Raji (cell line): Measurements from ENCODE around the gene ABHD11.

Source experiments
- POLR2A ChIP-seq: IDR thresholded peaks from 2 replicates; pipeline ENCODE4 v1.6.1; 2011; ENCODE audit warnings: low read depth, low read length, control low read depth; ENCODE audit not compliant: insufficient read depth

ABHD11 gene

DNA sequence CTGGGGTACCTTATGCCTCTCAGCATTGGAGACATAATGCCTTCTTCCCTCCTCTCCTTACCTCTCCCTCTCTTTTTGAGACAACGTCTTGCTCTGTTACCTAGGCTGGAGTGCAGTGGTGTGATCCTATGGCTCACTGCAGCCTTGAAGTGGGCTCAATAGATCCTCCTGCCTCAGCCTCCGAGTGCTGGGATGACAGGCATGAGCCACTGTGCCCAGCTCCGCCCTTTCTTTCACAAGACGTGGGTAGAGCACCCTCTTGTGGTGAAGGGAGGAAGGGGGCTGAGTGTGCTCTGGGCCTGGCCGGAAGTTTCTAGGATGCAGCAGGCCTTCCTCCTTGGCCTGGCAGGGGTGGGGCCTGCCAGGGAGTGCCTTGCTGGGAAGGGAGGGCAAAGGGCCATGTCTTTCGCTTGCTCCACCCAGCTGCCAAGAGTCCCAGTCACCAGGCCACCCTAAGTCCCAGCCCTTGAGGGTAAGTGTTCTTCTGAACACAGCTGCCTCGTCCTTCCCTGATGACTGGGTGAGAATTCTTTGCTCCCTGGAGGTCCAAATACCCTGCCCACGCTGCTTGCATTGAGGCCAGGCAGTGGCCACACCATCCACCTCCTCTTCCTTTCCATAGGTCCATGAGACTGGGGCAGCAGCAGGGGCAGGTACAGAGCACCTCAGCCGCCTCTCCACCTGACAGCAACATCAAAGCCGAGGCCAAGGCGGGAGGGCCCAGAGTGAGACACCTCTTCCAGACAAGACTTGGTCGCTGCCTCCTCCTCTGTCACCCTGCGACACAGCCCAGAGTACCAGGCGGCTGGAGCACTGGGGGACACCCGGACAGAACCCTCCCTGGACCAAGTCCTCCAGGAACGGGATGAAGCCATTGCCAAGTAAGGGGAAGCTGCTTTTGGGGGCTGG, 3.7 kb downstream of the ABHD11 start:
- TF ChIP-seq POLR2A = peak; percentile 50

DNA sequence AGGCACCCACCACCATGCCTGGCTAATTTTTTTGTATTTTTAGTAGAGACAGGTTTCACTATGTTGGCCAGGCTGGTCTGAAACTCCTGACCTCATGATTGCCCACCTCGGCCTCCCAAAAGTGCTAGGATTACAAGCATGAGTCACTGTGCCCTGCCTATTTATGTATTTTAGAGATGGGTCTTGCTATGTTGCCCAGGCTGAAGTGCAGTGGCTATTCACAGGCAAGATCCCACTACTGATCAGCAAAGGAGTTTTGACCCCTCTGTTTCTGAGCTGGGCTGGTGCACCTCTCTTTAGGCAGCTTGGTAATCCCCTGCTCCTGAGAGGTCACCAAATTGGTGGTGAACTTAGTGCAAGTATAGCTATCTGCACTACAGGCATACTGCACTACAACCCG, 6.2 kb downstream of the ABHD11 start:
- TF ChIP-seq POLR2A = no peak

DNA sequence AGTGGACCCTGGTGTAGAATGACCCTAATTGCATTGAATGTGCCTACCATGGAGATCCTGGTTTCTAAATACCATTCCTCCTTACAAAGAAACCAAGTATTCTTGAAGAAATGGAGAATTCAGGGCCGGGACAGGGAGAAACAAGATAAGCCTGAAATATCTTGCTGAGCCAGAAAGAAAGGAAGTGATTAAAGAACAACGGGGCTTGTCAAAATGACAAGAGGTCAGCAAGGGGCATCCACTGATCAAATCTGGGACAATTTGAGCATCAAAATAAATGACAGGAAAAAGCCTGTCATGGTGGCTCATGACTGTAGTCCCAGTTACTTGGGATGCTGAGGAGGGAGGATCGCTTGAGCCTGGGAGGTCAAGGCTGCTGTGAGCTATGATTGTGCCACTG, 8.1 kb downstream of the ABHD11 start:
- TF ChIP-seq POLR2A = no peak

DNA sequence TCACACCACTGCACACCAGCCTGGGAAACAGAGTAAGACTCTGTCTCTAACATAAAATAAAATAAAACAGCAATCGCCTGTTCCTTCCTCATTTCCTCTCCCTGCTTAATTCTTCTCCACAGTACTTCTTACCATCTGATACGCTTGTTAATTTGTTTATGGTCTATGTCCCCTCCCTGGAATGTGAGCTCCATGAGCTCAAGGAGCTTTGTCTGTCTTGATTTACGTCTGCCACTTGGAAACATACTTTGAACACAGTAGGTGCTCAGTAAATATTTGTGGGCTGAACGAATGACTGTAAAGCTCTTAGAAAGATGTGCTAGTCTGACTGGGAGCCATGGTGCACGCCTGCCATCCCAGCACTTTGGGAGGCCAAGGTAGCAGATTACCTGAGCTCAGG, 10.1 kb downstream of the ABHD11 start:
- no peak for TF ChIP-seq POLR2A

DNA sequence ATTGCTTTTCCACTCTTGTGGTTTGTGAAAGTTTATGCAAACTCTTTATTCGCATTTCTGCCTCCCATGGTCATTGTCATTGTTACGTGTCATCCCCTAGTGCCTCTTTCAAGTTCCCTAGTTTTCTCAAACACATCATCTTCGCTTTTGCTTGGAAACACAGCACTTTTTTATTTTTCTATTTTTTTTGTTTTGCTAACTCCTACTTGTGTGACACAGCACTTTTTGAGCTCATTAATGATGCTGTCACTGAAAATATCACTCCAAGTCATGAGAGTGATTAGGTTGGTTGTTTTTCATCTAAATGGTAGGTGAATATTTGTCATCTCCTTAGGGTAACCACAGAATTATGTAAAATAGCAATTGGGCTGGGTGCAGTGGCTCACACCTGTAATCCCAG, 10.7 kb downstream of the ABHD11 start:
- no peak for TF ChIP-seq POLR2A

DNA sequence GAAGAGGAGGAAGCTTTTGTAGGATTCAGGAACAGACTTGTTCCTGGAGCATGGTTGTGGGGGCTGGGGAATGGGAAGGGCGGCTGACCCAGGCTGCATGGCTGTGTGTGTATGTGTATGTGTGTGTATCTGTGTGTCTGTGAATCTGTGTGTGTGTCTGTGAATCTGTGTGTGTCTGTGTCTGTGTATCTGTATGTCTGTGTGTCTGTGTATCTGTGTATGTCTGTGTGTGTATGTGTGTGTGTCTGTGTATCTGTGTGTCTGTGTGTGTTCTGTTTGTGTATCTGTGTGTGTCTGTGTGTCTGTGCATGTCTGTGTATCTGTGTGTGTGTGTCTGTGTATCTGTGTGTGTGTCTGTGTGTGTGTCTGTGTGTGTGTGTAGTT, 12.5 kb downstream of the ABHD11 start:
- TF ChIP-seq POLR2A = no peak

DNA sequence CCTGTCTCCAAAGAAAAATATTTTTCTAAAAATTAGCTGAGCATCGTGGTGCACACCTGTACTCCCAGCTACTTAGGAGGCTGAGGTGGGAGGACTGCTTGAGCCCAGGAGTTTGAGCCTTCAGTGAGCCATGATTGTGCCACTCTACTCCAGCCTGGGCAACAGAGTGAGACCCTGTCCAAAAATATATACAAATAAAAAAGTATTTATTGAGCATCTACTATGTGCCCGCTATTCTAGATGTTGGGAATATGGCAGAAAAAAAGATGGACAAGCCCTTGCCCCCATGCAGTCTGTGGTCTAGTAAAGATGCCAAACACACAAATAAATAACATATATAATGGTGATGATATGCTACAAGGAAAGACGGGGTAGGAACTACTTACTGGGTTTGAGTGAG, 14.8 kb downstream of the ABHD11 start:
- no peak for TF ChIP-seq POLR2A

DNA sequence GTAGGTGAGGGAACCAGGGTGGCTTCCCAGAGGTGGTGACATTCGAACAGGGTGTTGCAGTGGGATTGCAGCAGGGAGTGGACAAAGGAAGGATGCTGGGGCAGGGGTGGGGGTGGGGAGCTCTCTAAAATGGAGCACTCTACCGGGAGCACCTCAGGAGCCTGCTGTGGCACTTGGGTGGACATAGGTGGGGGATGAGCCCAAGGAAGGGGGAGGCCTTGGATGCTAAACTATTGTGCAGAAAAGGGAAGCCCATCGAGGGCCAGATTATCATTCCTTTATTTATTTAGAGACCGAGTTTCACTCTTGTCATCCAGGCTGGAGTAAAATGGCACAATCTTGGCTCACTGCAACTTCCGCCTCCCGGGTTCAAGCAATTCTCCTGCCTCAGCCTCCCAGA, 15.8 kb downstream of the ABHD11 start:
- no peak for TF ChIP-seq POLR2A

DNA sequence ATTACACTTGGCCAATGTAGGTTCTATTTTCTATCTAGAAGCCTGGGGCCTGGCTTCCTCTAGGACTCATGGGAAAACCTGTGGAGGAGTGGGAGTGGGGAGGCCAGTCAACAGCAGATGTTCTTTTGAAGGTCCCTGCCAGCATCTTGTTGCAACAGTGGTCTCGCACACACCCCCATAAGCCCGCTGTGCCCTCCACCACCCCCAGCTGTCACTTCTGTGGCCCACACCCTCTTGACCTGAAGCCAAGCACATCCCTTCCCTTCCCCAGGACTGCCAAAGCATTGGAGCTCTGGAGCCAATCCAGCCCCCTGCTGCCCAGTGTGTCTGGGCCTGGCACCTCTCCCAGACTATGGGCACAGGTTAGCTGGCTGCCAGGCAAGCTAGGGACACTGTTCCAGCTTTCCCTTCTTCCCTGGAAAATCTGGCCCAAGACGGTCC, 17.2 kb downstream of the ABHD11 start:
- TF ChIP-seq POLR2A = no peak

DNA sequence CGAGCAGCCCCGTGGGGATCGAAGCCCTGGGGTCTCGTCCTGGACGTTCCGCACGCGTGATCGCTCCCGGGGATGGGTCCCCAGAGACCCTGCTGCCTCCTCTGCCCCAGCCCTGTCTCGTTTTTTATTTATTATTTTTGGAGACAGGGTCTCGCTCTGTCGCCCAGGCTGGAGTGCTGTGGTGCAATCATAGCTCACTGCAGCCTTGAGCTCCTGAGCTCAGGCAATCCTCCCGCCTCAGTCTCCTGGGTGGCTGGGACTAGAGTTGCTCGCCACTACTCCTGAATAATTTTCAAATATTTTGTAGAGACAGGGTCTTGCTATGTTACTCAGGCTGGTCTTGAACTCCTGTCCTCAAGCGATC, 18.8 kb downstream of the ABHD11 start:
- TF ChIP-seq POLR2A = no peak

DNA sequence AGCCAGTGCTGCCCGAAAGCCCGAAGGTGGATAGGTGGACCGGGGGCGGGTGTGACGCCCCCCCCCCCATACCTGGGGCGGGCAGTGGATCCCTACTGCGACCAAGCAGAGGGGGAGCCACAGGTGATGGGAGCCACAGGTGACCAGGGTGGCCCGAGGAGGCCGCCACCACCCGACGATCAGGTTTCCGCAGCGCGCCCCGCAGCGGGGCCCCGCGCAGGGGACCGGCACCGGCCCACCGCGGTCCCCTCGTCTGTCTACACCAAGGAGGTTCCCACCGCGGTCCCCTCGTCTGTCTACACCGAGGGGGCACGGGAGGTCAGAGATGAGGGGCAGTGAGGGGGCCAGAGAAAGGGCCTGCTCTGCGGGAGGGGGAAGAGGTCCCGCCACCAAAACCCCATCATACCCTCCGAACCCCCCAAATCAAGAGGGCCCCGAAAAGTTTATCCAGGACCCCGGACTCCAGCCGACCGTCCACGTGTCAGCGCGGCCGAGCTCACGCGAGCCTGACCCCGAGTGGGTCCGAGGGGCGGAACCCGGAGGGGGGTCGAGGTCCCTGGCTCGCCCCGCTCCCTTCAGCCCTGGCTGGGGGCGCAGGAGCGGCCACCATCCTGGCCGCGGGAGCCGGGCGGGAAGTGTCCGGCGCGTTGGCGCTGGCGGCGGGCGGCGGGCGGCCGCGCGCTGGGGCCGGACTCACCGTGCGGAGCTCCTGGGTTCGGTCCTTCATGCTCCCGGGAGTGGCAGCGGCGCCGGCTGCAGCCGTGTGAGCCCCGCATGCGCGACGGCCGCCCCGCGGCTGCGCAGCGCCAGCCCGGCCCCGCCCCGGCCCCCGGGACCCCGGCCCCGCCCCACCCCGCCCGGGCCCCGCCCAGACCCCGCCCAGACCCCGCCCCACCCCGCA, 19.4 kb downstream of the ABHD11 start, which contains the start of gene STX1A:
TSS of gene STX1A (minus strand) at position 765 of the 901 bp plus-strand sequence. CDS start at position 727, 38 bp downstream.
- peak; percentile 57 for TF ChIP-seq POLR2A

DNA sequence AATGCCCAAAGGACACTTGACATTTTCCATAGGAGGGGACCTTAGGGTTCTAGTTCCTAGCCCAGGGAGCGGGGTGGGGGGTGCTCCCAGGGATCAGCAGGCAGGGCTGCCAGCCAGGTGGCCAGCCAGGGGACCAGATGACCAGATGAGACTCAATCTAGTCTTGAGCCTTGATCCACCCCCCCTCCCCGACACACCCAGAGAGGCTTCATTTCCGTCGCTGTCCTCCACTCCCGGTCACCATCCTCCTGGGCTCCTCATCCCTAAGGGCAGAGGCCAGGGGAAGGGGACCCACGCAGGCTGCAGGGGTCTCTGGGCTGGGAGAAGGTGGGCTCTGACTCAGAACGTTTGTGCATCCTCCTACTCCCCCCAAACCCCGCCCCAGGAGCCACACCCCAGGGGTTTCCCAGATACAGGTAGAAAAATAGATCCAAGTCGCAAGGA, 20.1 kb downstream of the ABHD11 start:
- TF ChIP-seq POLR2A = no peak

DNA sequence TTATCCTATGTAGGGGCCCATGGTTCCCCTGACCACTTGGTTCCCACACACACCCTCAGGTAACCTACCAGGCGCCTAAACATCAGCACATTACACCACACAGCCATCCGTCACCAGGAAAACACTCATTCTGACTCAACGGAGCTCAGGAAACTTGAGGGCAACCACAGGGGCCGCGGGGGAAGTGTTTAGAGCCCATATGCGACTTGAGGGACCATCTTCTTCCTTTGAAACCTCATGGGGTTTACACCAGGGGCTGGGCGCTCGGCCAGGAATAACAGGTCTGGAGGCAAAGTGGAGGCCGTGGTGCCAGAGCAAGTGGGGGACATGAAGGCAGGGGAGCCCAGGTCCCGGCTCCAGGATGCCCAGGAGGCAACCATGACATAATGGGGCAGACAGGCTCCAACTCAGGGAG, 20.6 kb downstream of the ABHD11 start:
- TF ChIP-seq POLR2A = no peak

DNA sequence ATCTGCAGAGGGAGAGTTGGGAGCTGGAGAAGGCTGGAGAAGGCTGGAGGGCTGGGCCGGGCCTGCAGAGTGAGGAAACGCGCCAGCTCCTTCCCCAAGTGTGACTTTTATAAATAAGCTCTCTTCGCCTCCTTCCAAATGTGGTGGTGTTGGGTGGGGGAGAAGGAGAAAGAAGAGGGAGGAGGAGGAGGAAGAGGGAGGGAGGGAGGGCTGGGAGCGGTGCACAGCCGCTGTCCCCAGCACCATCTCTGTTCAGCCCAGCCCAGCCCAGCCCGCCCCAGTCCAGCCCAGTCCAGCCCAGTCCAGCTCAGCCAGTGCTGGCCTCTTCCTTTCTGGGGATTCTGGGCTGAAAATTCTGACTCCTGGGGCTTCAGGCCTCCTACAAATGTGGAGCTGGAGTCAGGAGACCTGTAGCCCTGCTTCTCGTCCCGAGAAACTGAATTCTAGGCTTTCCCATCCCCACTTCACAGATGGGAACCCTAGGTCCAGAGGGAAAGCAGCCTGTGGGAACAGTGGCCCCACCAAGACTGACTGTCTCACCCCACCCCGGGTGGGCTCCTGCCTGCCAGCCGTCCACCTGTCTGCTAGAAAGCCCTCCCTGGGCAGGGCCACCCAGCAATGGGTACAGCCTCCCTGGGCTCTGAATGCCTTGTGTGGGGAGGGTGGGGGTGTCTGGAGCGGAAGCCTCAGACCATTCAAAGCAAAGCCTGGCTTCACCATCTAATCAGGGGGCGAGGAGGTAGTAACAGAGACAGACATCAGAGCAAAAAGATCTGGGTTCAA, 21.4 kb downstream of the ABHD11 start:
- no peak for TF ChIP-seq POLR2A

DNA sequence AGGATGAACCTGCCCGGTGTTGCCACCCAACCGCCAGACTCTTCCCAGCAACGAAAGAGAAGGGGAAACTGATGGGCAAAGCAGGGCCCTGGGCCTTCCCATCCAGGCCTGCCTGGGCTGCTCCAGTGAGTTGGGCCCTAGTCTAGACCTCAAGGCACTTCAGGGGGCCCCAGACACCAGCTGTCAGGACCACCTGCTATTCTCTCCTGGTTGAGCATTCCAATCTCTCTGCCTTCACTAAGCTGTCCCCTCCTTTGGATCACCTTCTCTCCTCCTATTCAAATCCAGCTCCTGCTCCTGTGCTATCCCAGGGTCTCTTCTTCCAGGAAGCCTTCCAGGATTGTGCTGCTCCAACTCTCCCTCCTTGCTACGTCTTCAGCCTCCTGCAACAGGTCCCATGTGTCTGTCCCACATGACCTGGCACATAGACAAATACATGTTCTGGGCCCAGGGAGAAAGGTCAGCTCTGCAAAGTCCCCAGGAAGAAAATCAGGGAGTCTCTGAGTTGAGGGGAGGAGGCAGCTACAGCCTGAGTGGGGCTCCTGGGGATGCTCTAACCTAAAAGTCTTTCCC, 22.2 kb downstream of the ABHD11 start:
- TF ChIP-seq POLR2A = no peak
